ENCODE measurements around the gene PRPS2.

- TF ChIP-seq CREB1 (IDR thresholded peaks at IDR 0.05; ENCODE audit: low read depth) (no peak), REST (IDR thresholded peaks at IDR 0.05; ENCODE audit: low read depth) (no peak)
Observed at GRCh38 chrX:12791257-12792228, at the start of gene PRPS2.

Measured in Ishikawa (cell line).